NT2/D1 (cell line): ENCODE measurements around the gene ATP7A.
"Not testable (repeated sequence)": the region's sequence is repeated elsewhere in the genome, so short reads cannot be mapped to it uniquely, and the experiment has no call there.

Source experiments
- SUZ12 ChIP-seq: IDR thresholded peaks from 2 replicates; pipeline ENCODE4 v1.6.1; 2011; ENCODE audit not compliant: insufficient read length, insufficient read depth; ENCODE audit errors: extremely low read depth
- YY1 ChIP-seq: IDR thresholded peaks from 2 replicates; pipeline ENCODE4 v1.6.1; 2011; ENCODE audit not compliant: insufficient read length, insufficient read depth
- ZNF274 ChIP-seq: IDR thresholded peaks from 2 replicates; pipeline ENCODE4 v1.6.1; 2011; ENCODE audit warnings: mild to moderate bottlenecking, low read depth, low read length

- TF ChIP-seq ZNF274, YY1, SUZ12: not testable (repeated sequence)
Measured at GRCh38 chrX:77881418-77881817, 29.1 kb upstream of the ATP7A start.
